Measurements from ENCODE around the gene DEGS2. TPM values are rescaled to one million over a fixed set of nuclear protein-coding genes. Genes with fewer than 3 reads are reported as not detected.
"Not testable (repeated sequence)": the region's sequence is repeated elsewhere in the genome, so short reads cannot be mapped to it uniquely, and the experiment has no call there.

DEGS2 gene
- total RNA-seq, 1 experiment from 2014 or later, result 0.02 TPM

DNA sequence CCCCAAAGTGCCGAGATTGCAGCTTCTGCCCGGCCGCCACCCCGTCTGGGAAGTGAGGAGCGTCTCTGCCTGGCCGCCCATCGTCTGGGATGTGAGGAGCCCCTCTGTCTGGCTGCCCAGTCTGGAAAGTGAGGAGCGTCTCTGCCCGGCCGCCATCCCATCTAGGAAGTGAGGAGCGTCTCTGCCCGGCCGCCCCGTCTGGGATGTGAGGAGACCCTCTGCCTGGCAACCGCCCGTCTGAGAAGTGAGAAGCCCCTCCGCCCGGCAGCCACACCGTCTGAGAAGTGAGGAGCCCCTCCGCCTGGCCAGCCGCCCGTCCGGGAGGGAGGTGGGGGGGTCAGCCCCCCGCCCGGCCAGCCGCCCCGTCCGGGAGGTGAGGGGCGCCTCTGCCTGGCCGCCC is 21.2 kb upstream of the DEGS2 start:
- DNase-seq (ENCODE audit: low spot score), result not testable (repeated sequence)

DNA sequence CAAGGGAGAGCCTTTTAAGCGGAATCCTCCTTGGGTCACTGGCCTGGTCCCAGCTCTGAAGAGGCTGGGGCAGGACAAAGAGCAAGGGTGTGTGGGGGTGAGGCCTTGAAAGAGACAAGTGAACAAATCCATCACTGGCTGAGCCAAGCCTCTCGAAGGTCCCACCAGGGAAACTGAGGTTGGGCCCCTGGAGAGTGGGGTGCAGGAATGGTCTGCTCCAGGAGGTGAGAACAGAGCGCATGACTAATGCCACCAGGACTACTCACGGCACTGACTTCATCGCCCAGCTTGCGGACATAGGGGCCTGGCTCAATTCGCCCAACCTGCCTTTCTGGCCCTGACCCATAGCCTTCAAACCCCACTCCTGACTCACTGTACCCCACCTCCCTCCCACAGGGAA is 19.2 kb upstream of the DEGS2 start:
- DNase-seq (ENCODE audit: low spot score), result no peak

DNA sequence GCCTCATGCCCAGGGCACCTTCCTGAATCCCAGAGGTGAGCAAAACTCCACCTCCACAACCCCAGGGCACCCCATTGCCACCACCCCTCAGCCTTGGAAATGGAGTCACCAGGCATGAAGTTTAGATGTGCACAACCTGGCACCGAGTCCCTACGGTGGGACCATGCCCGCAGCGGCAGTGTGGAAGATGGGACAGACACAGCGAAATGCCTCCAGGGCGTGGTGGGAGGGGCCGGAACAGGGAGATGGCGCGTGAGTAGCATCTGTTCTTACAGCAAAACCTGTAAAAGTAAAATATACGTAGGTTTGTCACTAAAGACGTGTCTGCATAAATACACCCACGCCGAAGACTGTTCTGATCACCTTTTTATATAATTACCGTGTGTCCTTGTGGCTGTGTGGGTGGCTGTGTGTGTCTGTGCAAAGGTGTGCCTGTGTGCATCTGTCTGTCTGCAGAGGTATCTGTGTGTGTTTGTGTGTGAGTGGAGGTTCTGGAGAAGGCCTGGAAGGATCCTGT is 17.4 kb upstream of the DEGS2 start:
- no peak for DNase-seq (ENCODE audit: low spot score)

DNA sequence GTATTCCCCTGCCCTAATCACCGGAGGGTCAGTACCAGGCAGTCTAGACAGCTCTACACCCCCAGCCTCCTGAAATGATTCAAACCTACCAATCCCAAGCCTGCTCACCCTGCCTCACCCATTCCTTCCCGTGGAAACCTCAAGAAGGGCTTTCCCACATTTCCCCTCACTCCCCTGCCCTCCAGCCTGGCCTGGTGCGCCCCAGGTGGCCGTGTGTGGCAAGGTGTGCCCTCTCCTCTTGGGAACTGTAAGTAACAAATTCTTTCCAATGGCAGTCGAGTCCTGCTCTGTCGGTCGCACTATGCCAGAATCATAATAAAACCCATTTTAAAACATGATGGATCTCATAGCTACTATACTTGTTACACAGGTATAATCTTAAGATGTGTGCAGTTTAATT is 13.9 kb upstream of the DEGS2 start:
- no peak for DNase-seq (ENCODE audit: low spot score)

DNA sequence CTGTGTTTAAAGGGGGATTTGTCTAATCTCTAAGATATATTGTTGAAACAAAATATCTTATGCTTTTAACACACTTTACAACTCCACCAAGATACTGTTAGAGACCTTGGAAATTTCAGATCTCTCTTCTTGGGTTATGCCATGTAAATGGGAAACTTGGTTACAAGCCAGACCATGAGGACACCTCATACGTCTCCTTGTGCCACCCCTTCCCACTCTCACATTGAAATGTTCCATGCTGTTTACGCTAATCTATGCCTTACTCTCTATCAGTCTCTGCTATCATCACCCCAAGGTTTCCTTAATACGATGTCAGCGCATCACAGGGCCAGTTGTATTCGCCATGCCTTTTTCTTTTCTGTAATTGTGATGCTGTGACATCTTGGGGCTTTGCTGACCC is 13.4 kb upstream of the DEGS2 start:
- no peak for DNase-seq (ENCODE audit: low spot score)

DNA sequence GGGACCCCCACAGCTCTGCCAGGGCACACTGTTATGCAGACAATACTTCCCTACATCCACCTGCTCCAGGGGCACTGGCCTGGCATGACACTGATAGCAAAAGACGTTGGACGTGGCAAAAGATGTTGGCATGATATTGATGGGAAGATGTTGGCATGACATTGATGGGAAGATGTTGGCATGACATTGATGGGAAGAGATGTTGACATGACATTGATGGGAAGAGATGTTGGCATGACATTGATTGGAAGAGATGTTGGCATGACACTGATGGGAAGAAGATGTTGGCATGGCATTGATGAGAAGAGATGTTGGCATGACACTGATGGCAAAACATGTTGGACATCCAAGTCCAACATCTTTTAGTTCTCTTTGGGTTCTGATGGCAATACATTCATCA is 11.4 kb upstream of the DEGS2 start:
- DNase-seq (ENCODE audit: low spot score), result no peak

DNA sequence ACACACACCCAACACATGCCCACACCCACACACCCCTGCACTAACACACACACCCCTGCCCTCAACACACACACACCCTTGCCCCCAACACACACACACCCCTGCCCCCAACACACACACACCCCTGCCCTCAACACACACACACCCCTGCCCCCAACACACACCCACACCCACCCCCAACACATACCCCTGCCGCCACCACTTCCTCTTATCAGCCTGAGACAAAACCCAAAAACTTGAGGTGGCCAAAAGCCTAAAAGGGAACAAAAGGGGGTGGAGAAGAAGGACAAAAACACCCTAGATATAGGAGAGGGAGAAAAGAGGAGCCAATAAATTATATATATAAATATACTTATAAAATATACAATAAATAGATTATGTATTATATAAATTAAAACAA is 9.1 kb upstream of the DEGS2 start:
- DNase-seq (ENCODE audit: low spot score), result no peak

DNA sequence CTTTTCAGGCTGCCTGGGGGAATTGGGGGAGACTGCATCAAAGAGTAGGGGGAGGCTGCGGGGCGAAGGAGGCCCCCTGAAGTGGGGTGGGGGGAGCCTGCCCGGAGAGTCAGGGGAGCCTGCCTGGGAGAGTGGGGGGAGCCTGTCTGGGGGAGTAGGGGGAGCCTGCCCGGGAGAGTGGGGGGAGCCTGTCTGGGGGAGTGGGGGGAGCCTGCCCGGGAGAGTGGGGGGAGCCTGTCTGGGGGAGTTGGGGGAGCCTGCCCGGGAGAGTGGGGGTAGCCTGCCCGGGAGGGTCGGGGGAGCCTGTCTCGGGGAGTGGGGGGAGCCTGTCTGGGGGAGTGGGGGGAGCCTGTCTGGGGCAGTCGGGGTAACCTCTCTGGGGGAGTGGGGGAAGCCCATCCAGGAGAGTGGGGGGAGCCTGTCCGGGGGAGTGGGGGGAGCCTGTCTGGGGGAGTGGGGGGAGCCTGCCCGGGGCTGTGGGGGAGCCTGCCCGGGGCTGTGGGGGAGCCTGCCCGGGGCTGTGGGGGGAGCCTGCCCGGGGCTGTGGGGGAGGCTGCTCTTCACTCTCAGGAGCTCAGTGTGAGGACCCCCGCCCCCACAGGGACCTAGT is 6.5 kb upstream of the DEGS2 start:
- DNase-seq (ENCODE audit: low spot score), result no peak

DNA sequence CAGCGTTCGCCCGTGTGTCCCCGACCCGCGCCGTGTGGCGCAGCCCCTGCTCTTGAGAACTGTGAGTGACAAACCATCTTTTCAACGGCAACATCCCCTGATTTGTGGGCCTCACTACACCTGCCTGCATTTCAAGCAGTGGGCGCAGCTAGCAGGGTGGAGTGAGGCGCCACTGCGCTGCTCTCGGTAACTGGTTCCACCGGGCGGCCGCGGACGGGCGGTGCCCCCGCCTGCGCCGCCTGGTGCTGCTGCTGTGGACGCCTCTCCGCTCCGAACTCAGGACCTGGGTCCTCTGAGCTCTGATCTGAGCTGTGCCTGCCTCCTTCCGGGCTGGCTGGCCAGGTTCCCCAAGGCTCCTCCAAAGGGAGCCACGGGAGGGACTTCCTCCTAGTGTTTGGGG is 5.9 kb upstream of the DEGS2 start:
- no peak for DNase-seq (ENCODE audit: low spot score)

DNA sequence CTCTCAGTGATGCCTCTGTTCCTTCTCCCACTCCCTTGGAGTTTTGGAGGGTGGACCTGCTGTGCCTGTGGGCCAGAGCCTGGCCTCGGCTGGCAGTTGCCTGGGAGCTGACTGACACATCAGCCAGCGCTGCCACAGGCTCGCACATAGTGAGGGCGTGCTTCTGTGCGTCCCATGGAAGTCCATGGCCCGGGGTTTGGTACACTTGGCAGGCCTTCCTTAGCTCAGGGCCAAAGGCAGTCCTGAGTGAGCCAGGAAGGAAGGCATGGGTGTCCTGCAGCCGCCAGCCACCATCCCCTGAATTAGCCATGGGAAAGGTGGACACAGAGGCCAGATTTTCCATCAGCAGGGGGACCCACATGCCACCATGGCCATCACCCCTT is 1.1 kb upstream of the DEGS2 start:
- DNase-seq (ENCODE audit: low spot score), result no peak

DNA sequence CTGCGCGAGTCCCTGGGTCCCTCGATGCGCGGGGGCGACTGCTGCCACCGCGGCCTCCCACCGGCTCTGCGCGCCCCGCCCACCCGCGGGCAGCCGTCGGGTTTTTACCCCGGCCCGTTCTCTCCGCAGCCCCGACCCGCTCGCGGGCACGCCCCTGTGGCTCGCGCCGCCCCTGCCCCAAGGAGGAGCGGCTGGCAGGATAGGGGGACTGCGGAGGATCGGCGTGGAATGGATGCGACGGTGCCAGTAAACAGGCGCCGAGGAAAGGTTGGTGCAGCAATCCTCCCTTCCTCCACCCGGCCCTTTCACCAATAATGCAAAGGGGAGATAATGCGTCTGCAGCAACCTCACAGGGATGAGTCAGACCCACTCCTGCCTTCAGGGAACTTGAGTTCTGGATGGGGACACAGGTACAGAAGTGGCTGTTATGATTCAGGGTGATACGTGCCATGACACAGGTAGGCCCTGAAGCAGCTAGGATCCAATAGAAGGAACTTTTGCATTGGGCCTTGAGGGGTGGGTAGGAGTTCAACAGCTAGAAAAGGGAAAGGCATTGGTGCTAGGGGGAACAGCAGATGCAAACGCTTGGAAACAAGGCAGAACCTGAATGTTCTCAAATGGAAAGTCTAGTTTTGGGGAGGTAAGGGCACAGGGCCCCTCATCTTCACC is 554 bp upstream of the DEGS2 start:
- no peak for DNase-seq (ENCODE audit: low spot score)

DNA sequence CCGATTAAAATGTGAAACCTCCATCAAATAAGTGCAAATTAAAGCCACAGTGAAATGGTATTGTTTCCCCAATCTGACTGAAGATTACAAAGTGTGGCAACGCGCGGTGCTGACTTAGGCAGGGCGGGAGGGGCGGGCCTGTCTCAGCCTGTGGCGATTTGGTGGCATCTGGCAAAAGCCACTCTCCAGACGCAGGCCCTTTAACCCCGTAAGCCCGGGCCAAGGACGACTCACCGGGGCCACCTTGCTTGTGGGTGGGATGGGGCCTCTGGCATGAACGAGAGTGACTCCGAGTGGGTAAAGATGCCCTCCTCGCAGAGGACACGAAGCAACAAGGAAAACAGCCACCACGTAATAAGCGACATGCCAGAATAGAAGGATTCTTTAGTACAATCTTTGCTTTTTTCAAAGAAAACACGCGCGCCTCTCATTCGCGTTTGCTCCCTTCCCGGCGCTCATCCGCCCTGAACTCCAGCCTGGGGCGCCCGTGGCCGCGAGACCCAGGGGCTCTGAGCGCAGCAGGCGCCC is 815 bp downstream of the DEGS2 start:
- DNase-seq (ENCODE audit: low spot score), result no peak

DNA sequence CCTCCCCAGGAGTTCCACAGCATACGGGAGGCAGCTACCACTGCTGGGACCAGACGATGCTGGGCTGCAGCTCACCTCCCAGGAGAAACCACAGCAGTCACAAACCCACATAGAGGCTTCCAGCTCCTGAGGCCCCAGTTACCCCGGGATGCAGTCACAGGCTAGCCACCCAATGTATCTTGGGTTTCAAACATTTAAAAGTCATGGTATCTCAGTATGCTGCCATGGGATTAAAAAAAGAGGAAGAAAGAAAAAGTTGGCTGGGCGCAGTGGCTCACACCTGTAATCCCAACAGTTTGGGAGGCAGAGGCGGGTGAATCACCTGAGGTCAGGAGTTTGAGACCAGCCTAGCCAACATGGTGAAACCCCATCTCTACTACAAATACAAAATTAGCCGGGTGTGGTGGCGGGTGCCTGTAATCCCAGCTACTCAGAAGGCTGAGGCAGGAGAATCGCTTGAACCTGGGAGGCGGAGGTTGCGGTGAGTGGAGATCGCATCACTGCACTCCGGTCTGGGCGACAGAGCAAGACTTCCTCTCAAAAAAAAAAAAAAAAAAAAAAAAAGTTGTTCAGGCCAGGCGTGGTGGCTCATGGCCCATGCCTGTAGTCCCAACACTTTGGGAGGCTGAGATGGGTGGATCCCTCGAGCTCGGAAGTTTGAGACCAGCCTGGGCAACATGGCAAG is 1.8 kb downstream of the DEGS2 start:
- DNase-seq (ENCODE audit: low spot score), result not testable (repeated sequence)

DNA sequence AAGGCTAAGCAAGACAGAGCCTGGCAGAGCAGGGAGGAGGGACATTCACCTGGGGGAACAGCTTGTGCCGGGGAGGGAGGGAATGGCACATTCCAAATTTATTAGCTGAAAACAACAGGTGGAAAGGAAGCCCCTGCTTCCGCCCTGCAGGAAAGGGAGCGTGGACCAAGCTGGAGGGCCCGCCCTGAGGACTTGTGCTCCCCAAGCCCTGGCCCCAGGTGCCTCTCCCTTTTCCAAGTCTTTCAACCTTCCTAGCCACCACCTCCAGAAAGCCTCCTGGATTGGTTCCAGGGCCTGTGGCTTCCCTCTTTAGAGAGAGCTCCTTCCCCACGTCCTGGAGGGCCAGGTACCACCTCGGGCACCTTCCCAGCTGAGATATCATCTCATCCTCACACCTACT is 2.7 kb downstream of the DEGS2 start:
- no peak for DNase-seq (ENCODE audit: low spot score)

DNA sequence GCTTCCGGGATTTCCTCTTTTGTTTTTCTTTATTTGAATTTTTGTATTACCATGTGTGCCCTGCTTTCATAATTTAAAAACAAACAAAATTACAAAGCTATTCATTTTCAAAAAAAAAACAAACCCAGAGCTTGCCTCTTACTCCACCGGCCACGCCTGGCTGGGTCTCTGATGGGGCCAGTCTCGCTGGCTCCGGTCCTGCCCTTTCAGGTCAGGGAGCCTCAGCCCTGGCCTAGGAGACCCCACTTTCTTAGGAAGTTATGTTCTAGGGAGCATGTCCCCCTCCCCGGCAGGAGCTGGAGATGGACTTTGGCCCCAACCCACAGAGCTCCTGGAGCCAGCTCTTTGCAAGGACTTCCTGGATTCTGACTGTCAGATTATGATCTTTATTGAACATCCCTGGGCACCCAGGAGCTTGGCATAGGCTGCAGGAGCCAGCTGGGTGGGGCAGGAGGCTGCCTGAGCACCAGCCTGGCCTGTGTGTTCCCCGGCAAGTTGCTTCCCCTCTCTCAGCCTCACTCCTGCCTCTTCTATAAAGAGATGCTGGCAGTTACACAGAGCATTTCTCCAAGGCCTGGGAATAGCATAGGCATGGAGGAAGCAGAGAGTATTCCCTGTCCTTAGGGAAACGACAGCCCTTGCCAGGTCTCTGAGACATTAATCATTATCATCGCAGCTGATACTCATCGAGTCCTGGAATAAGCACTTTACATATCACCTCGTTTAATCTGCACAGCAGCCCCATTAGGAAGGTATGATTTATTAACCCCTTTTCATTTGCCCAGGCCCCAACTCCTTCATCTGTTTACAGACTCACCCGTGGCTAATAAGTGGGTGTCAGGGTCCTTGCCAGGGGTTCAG is 3.5 kb downstream of the DEGS2 start:
- no peak for DNase-seq (ENCODE audit: low spot score)

DNA sequence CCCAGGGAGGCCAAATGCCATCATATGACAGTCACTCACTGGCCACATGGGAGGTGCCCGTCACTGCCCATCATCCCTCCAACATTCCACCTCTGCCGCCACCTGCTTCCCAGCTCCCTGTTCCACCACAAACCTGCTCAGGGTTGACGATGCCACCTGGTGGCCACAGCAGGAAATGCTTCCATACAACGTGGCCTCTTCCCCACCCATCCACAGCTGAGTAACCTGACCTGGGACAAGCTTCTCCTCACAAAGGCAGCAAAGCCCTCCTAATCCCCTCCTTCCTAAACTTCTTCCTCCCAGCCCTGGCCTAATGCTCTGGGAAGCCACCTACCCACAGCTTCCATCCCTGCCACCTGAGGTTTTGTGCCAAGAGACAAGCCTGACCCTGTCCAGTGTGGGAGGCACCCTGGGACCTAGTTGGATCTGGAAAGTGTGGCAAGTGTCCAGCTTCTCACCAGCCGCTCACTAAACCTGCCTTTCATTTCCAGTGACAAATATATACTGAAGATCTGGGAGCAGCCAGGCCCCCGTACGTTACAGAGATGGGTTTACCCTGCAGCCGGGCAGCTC is 4.3 kb downstream of the DEGS2 start:
- no peak for DNase-seq (ENCODE audit: low spot score)

DNA sequence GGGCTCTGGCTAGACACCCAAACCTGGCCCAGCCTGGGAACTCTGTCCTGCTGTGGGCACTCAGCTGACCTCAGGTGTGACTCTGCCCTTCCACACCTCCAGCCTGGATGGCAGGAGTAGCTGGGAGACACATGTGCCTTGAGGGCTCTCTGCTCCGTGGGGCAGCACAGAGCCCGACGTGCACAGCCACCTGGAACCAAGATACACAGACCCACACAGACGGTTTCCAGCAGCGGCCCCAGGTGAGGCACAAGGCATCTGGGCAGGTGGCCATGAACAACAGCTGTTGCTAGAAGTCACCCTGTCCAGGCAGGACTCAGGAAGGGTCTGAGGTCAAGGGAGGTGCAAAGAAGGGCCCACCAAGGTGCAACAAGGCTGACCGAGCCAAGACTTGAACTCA is 5.9 kb downstream of the DEGS2 start:
- DNase-seq (ENCODE audit: low spot score), result no peak

DNA sequence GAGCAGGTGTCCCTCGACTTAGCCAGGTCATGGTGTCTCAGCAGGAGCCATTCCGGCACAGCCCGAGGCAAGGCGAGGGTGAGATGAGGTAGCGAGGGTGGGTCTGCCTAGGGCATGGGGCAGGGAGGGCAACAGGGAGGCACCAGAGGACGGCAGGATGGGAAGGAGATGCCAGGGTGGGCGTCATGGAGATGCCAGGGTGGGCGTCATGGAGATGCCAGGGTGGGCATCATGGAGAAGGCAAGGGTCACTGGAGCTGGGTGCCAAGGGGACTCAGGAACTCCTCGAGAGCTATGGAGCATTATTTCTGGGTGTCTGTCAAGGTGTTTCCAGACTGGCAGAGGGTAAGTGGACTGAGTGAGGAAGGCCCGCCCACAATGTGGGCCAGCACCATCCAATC is 7.4 kb downstream of the DEGS2 start:
- no peak for DNase-seq (ENCODE audit: low spot score)

DNA sequence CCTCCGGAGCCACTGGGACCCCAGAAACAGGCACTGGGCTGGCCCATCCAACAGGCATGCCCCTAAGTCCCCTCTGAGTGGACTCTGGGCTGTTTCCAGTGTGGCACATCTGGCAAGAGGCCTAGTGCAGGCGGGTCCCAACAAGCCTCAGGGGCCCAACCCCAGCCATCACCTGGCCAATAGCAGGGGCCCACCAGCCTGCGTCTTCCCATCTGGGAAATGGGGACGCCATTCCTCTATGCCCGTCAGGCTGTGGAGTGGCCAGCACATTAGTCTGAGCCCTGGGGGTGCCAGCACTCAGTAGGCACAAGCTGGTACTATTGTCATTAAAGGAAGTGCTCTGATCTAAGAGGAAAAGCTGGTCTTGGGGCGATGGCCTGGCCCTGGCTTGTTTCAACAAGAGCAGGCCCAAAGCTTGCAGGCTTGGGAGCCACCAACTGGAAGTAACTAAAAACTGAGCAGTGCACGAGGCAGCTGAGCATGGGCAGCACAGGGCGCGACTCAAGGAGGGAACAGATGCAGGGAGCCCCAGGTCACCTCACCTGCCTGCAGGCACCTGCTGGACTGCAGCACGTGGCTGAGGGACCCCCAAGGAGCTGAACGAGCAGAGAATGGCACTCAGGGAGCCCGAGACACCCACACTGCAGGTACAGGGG is 8.4 kb downstream of the DEGS2 start:
- DNase-seq (ENCODE audit: low spot score), result no peak

DNA sequence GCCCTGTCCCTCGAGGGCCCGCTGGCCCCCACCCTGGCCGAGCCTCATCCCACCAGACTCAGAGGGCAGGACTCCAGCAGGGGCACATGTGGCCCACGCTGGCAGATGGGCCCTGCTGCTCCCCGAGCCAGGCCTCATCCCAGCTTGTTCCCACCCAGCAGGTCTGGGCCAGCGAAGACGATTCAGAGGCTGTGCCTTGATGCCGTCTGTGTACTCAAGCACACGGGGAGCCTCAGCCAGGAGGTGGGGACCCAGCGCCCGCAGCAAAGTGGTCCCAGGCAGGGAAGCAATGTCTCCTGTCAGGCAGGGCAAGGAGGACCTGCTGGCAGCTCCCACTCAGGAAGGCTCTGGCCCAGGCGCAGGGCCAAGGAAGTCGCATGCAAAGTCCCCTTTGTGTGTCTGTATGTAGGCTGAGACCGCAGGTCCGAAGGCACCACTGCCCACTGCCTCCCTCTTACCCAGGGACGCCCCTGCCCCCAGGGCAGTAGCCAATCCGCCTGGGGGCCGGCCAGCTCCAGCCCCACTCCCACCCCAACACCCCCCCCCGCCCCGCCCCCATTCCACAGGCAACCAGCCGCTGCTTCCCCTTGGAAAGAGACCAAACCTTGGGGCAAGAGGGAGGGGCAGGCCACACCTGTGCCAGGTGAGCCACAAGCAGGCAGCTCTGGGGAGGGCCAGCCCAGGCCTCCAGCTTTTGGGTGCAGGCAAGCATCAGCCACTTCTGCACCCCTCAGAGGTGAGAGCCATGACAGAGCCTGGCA is 9.4 kb downstream of the DEGS2 start:
- DNase-seq (ENCODE audit: low spot score), result no peak
